Liver (tissue), 9 donors: ENCODE results near the gene HS1BP3. TPM values are rescaled to one million over a fixed set of nuclear protein-coding genes. Genes with fewer than 3 reads are reported as not detected.

Experiments
- DNase-seq: peaks from one replicate; pipeline ENCODE4 v3.0.0-alpha.2; 2017; ENCODE audit warnings: low spot score
- H3K27ac ChIP-seq, 2 donors: one replicate each; pipeline ENCODE4 v1.7.0; 2013; ENCODE audit warnings: inconsistent platforms in 2 of 2, low read length in 2 of 2, control low read depth in 1 of 2, low read depth in 1 of 2, mild to moderate bottlenecking in 1 of 2
- H3K27me3 ChIP-seq, 4 donors: one replicate each; pipeline versions ENCODE4 v1.6.1 to v1.7.0; 2013; ENCODE audit warnings: low read length in 3 of 4, inconsistent platforms in 1 of 4, mild to moderate bottlenecking in 1 of 4, moderate library complexity in 1 of 4; ENCODE audit not compliant: control insufficient read depth in 4 of 4, insufficient read depth in 4 of 4
- H3K36me3 ChIP-seq, 4 donors: one replicate each; pipeline versions ENCODE4 v1.6.1 to v1.7.0; 2013; ENCODE audit warnings: low read length in 3 of 4, mild to moderate bottlenecking in 3 of 4, low read depth in 1 of 4, moderate library complexity in 1 of 4; ENCODE audit not compliant: control insufficient read depth in 4 of 4, insufficient read depth in 3 of 4
- H3K4me1 ChIP-seq, 4 donors: one replicate each; pipeline versions ENCODE4 v1.6.1 to v1.7.0; 2013; ENCODE audit warnings: low read length in 3 of 4, mild to moderate bottlenecking in 3 of 4, moderate library complexity in 1 of 4; ENCODE audit not compliant: control insufficient read depth in 4 of 4, insufficient read depth in 4 of 4
- H3K4me3 ChIP-seq, 3 donors: one replicate each; pipeline versions ENCODE4 v1.6.1 to v1.7.0; 2013; ENCODE audit warnings: low read length in 3 of 3, control low read depth in 1 of 3, low read depth in 1 of 3, mild to moderate bottlenecking in 1 of 3
- H3K9ac ChIP-seq, 2 donors: one replicate each; pipeline ENCODE4 v1.7.0; 2013; ENCODE audit warnings: low read length in 2 of 2, mild to moderate bottlenecking in 2 of 2, moderate library complexity in 2 of 2, control low read depth in 1 of 2, low read depth in 1 of 2
- H3K9me3 ChIP-seq, 4 donors: one replicate each; pipeline versions ENCODE4 v1.6.1 to v1.7.0; 2013; ENCODE audit warnings: low read length in 3 of 4; ENCODE audit not compliant: control insufficient read depth in 4 of 4
- ATF3 ChIP-seq: IDR thresholded peaks from 2 replicates; pipeline ENCODE4 v1.6.1; 2016; ENCODE audit warnings: antibody characterized with exemption
- CTCF ChIP-seq: fragments of 150-350 bp; IDR thresholded peaks from 2 replicates; pipeline ENCODE4 v1.5.1; 2017; ENCODE audit warnings: improper control_type of control experiment, low read depth, low read length; ENCODE audit not compliant: missing input control
- EGR1 ChIP-seq, 2 donors: IDR thresholded peaks; 2 replicates each; pipeline ENCODE4 v1.6.1; 2016 to 2018; ENCODE audit warnings: antibody characterized with exemption in 2 of 2, low read depth in 2 of 2
- FOXA1 ChIP-seq: IDR thresholded peaks from 2 replicates; pipeline ENCODE4 v1.6.1; 2016; ENCODE audit warnings: antibody characterized with exemption
- FOXA2 ChIP-seq: IDR thresholded peaks from 2 replicates; pipeline ENCODE4 v1.6.1; 2016; ENCODE audit warnings: antibody characterized with exemption
- GABPA ChIP-seq, 2 donors: IDR thresholded peaks in 1 of 2; conservative IDR thresholded peaks in 1 of 2; 2 replicates each; pipeline ENCODE4 v1.6.1; 2016; ENCODE audit warnings: antibody characterized with exemption in 2 of 2, mild to moderate bottlenecking in 1 of 2, moderate library complexity in 1 of 2
- HNF4A ChIP-seq, 2 donors: conservative IDR thresholded peaks; 2 replicates each; pipeline ENCODE4 v1.6.1; 2016; ENCODE audit warnings: antibody characterized with exemption in 2 of 2, mild to moderate bottlenecking in 2 of 2
- HNF4G ChIP-seq: IDR thresholded peaks from 2 replicates; pipeline ENCODE4 v1.6.1; 2016; ENCODE audit warnings: antibody characterized with exemption
- JUND ChIP-seq, 2 donors: IDR thresholded peaks; 2 replicates each; pipeline ENCODE4 v1.6.1; 2016; ENCODE audit warnings: antibody characterized with exemption in 2 of 2
- MAX ChIP-seq: IDR thresholded peaks from 2 replicates; pipeline ENCODE4 v1.6.1; 2016; ENCODE audit warnings: antibody characterized with exemption
- NR2F2 ChIP-seq: IDR thresholded peaks from 2 replicates; pipeline ENCODE4 v1.6.1; 2016; ENCODE audit warnings: antibody characterized with exemption
- RAD21 ChIP-seq, 2 donors: IDR thresholded peaks; 2 replicates each; pipeline ENCODE4 v1.6.1; 2016; ENCODE audit warnings: antibody characterized with exemption in 2 of 2, mild to moderate bottlenecking in 2 of 2
- REST ChIP-seq: IDR thresholded peaks from 2 replicates; pipeline ENCODE4 v1.6.1; 2016; ENCODE audit warnings: antibody characterized with exemption, mild to moderate bottlenecking
- RXRA ChIP-seq, 2 donors: IDR thresholded peaks; 2 replicates each; pipeline ENCODE4 v1.6.1; 2017 to 2018; ENCODE audit warnings: antibody characterized with exemption in 2 of 2, mild to moderate bottlenecking in 1 of 2
- SP1 ChIP-seq: IDR thresholded peaks from 2 replicates; pipeline ENCODE4 v1.6.1; 2018; ENCODE audit warnings: antibody characterized with exemption, mild to moderate bottlenecking
- TAF1 ChIP-seq: conservative IDR thresholded peaks from 2 replicates; pipeline ENCODE4 v1.6.1; 2016; ENCODE audit warnings: antibody characterized with exemption, mild to moderate bottlenecking
- YY1 ChIP-seq: IDR thresholded peaks from 2 replicates; pipeline ENCODE4 v1.6.1; 2016; ENCODE audit warnings: antibody characterized with exemption, mild to moderate bottlenecking
- ZBTB33 ChIP-seq: IDR thresholded peaks from 2 replicates; pipeline ENCODE4 v1.6.1; 2016; ENCODE audit warnings: antibody characterized with exemption
- WGBS: extraction: QIAGEN DNeasy Blood & Tissue Kit; methylation state at CpG from one replicate; pipeline ENCODE4 v1.1.7; 2013; 5-methylcytosine and 5-hydroxymethylcytosine counted together
- polyA plus RNA-seq, 2 donors: library from polyadenylated mRNA; stranded (reverse) in 1 of 2; unstranded in 1 of 2; fragments of 200-250 nt in 1 of 2; fragments of >200 nt in 1 of 2; fragmentation: Nextera tagmentation in 1 of 2; extraction: Ambion mirVana in 1 of 2; gene quantifications; one replicate each; pipeline versions ENCODE4 v1.2.1 to v1.2.3, GENCODE V29; 2013 to 2015
- total RNA-seq, 2 donors: library from RNA; depleted of rRNA; stranded (reverse); fragments of >200 nt; gene quantifications; one replicate each; pipeline ENCODE4 v1.2.3, GENCODE V29; 2014
- donor health status: healthy.
- donor health status: healthy.
- donor health status: healthy.
- donor health status: healthy.
- donor health status: healthy.

The HS1BP3 gene
- total and polyA plus RNA-seq, 4 donors, result 7.7 to 15.4 (median 10.9) TPM

GRCh38 chr2:20647738-20648137, 3.2 kb downstream of the HS1BP3 start:
- 91% methylated on average over 8 of the region's 8 CpGs for WGBS
- no peak for TF ChIP-seq FOXA2
- TF ChIP-seq REST, result no peak
- no peak for TF ChIP-seq RAD21 (IDR thresholded peaks at IDR 0.05)
- TF ChIP-seq ATF3, result no peak
- TF ChIP-seq GABPA (IDR thresholded peaks at IDR 0.05 in 1 of 2, conservative IDR thresholded peaks at IDR 0.05 in 1 of 2), result no peak
- no peak for TF ChIP-seq CTCF
- no peak for TF ChIP-seq SP1
- no peak for TF ChIP-seq HNF4A (conservative IDR thresholded peaks at IDR 0.05)
- TF ChIP-seq RXRA (IDR thresholded peaks at IDR 0.05), result no peak
- no peak for TF ChIP-seq HNF4G
- Histone ChIP-seq H3K4me1 (peaks cover 9 to 36% (median 27%) of the 10 kb centered on the region in 4 donors), H3K9me3 (no peaks in the 10 kb centered on the region), H3K27ac (no peak overlapping the region), H3K4me3 (no peak overlapping the region), H3K27me3 (no peaks in the 10 kb centered on the region), H3K36me3 (peaks cover 0 to 11% (median 3%) of the 10 kb centered on the region in 4 donors), H3K9ac (no peak overlapping the region)
- DNase-seq, result no peak

GRCh38 chr2:20647211-20647610, 3.7 kb downstream of the HS1BP3 start:
- Histone ChIP-seq H3K36me3 (peaks cover 0 to 11% (median 3%) of the 10 kb centered on the region in 4 donors), H3K9ac (no peak overlapping the region), H3K27ac (no peak overlapping the region), H3K9me3 (no peaks in the 10 kb centered on the region), H3K27me3 (no peaks in the 10 kb centered on the region), H3K4me1 (peaks cover 9 to 37% (median 28%) of the 10 kb centered on the region in 4 donors), H3K4me3 (no peak overlapping the region)
- DNase-seq, result no peak
- WGBS, result 98% methylated on average over 3 of the region's 3 CpGs
- no peak for TF ChIP-seq ATF3
- no peak for TF ChIP-seq HNF4G
- TF ChIP-seq EGR1 (IDR thresholded peaks at IDR 0.05; ENCODE audit: low read depth in 2 of 2), result no peak
- no peak for TF ChIP-seq CTCF
- no peak for TF ChIP-seq SP1
- TF ChIP-seq TAF1, result no peak
- no peak for TF ChIP-seq GABPA (IDR thresholded peaks at IDR 0.05 in 1 of 2, conservative IDR thresholded peaks at IDR 0.05 in 1 of 2)
- no peak for TF ChIP-seq HNF4A (conservative IDR thresholded peaks at IDR 0.05)
- no peak for TF ChIP-seq RAD21 (IDR thresholded peaks at IDR 0.05)
- no peak for TF ChIP-seq JUND (IDR thresholded peaks at IDR 0.05)
- no peak for TF ChIP-seq MAX
- TF ChIP-seq NR2F2, result no peak
- TF ChIP-seq ZBTB33, result no peak
- no peak for TF ChIP-seq FOXA2
- no peak for TF ChIP-seq RXRA (IDR thresholded peaks at IDR 0.05)
- no peak for TF ChIP-seq YY1
- no peak for TF ChIP-seq FOXA1
